HG02588 (cell line): ENCODE measurements around the gene PPFIA3.

ENCODE experiments used
- ATAC-seq: cut with Tn5 transposase; IDR thresholded peaks from one replicate; pipeline ENCODE4 v1.9.1; 2021; ENCODE audit warnings: mild to moderate bottlenecking, moderate library complexity; ENCODE audit not compliant: unreplicated experiment

Gene PPFIA3

DNA sequence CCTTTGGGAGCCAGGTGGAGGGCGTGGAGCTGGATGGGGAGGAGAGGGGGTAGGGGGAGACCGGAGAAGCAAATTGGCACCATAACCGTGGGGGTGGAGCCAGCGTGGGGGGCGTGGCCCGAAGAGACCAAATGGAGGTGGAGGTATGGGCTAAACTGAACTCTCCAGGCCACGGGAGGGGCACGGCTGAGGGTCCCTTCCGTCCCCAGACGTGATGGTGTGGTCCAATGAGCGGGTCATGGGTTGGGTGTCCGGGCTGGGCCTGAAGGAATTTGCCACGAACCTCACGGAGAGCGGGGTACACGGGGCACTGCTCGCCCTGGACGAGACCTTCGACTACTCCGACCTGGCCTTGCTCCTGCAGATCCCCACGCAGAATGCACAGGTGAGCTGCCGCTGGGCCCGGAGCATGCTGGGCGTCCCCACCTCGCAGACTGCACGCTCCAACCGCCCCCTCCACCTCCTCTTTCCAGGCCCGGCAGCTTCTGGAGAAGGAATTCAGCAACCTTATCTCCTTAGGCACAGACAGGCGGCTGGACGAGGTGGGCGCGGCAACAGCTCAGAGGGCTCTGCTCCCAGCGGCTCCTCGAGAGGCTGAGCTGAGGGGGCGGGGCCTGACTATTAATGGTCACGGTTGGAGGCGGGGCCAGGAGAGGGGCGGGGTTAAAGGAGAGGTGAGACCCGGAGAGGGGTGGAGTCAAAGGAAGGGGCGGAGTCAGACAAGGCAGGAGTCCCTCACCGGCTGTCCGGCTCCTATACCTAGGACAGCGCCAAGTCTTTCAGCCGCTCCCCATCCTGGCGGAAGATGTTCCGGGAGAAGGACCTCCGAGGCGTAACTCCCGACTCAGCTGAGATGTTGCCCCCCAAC is 29.7 kb downstream of the PPFIA3 start:
- no peak for ATAC-seq

DNA sequence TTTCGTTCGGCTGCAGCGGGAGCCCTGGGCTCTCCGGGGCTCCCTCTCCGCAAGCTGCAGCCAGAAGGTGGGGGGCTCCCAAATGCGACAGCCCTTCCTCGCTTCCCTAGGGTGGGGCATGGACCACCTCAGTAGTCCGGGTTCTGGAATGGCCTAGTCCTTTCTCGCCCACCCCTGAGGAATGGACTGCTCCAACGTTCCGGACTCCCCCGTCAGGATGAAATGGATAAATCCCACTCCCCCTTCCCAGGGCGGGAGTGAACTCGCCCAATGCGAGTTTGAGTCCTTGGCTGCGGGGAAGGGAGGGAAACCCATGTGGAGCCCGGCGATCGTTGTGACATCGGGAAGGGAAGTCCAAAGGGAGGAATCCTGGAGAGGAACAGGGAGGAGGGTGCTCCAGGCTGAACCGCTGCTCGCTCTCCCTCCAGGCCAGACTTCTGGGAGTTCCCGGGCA is 30.3 kb downstream of the PPFIA3 start:
- no peak for ATAC-seq

GRCh38 chr19:49150106-49150943 is 31.0 kb downstream of the PPFIA3 start:
- ATAC-seq = no peak

DNA sequence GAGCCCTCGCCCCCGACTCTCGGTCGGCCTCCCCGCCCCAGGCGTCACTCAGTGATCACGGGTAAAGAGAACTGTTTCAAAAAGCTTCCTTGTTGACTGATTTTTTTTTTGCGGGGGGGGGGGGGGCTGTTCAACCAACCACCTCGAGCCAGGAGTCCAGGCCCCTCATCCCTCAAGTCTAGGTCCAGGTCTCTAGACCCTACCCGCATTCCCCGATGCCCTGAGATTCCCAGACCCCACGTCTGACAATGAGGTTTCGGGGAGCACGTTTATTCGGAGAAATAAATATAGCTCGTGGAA is 31.6 kb downstream of the PPFIA3 start:
- no peak for ATAC-seq

- ATAC-seq = no peak
These were observed 32.1 kb downstream of the PPFIA3 start for GRCh38 chr19:49151267-49152118.

- no peak for ATAC-seq
These were observed 32.8 kb downstream of the PPFIA3 start for GRCh38 chr19:49152119-49152550.

DNA sequence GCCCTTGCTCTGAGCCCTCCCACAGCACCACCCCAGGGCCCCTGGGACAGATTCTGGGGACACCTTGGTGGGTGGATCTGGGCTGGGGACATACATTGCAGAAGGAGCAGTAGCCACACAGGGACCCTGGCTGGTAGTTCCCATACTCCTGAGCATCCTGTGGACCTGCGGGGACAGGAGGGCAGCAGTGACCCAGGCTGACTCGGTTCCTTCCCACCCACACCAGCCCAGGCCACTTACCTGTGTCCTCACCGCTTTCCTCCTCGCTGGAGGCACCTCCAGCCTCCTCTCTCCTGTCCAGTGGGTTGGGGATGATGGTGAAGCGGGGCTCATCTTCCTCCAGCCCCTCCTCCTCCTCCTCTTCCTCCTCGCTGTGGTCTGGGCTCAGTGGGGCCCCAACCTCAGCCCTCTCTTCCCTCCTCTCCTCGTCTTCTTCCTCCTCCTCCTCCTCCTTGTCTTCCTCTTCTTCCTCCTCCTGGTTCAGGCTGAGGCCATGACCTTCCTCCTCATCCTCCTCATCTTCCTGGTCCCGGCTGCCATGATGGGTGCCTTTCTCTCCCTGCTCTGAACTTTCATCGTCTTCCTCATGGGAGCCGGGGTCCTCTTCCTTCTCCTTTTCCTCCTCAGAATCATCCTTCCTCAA is 33.9 kb downstream of the PPFIA3 start:
- no peak for ATAC-seq

- ATAC-seq = no peak
These were observed 34.9 kb downstream of the PPFIA3 start for GRCh38 chr19:49154279-49154678.

- no peak for ATAC-seq
These were observed 35.9 kb downstream of the PPFIA3 start, which contains the start of gene HRC for GRCh38 chr19:49155005-49155819. Gene HRC, minus strand, starts transcription at chr19:49155396. Its CDS starts 159 bp downstream, at chr19:49155237.

DNA sequence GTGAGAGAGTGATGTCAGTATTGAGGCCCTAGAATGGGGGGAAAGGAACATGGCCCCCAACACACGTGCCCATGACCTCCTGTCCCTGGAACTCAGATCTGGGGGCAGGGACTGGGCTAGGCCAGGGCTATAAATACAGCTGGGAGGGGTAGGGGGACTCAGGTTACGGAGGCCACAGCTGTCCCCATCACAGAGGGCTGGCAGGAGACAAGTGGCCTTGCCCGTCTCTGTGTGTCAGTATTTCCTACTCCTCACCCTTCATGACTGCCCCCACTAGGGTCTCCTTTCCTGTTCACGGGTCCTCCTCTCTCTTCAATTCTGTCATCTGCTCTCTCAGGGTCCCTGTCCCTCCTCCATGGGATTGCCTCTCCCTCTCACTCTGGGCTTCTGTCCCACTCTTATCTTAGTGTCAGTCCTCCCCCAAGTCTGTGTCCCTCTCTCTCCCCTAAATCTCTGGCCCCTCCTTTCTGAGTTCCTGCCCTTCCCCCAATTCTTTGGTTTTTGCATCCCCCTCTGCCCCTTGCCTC is 36.5 kb downstream of the PPFIA3 start:
- no peak for ATAC-seq

DNA sequence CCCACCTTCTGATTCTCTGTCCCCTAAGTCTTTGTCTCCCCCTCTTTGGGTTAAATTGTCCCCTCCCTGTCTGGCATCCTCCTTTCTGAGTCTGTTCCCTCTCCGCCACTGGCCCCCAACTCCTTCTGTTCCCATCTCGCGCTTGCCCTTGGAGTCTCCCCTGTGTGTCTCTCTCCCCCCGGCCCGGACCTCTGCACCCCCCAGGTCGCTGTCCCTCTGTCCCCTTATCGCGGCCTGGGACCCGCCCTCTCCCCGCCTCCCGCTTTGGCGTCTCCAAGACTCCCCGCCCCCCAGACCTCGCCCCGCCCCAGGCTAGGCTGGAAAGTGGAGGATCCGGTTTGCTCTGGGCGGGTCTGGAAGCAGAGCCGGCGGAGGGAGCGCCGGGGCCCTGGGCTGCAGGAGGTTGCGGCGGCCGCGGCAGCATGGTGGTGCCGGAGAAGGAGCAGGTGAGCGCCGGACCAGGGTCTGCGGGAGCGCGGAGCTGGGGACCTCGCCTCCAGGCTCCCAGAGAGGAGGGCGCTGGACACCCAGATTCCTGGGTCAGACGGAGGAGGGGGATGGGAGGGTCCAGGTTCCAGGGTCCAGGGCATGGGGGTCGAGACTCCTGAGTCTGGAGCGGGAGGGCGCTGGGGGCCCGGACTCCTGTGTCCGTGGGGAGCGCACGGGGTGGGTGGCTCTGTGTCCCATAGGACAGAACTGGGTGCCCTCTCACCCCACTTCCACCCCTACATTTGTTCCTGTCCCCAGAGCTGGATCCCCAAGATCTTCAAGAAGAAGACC is 38.3 kb downstream of the PPFIA3 start, which contains the start of gene TRPM4:
Gene TRPM4 (plus strand): TSS at position 348 of the 780 bp plus-strand sequence. CDS start 75 bp downstream, at position 423.
- no peak for ATAC-seq

DNA sequence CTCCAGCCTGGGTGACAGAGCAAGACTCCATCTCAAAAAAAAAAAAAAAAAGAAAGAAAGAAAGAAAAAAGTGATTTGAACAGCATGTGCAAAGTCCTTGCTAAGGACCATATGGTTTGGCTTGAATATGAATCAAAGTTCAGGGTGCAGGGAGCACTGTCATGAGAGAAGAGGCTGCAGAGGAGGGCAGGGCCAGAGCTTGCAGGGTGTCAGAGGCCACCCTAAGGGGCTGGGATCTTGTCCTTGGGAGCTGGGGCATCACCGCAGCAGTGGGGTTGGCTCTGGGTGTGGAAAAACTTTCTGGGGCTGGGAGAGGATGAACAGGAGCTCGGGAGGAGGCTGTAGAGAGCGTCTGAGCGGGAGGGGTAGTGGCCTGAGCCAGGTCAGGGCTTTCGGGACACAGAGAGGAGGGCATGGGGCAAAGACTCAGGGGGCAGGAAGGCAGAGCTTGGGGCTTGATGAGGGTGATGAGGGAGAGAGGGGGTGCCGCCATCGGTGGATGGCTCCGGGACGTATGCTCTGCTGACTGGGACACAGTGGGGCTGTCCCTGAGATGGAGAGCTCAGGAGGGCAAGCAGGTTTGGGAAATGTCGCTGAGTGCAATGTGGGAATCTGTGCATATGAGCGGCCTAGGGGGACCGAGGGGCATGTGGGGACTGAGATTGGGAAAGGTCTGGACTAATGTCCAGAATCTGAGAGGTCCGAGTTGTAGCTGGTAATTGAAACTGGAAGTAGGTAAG is 41.3 kb downstream of the PPFIA3 start:
- ATAC-seq = no peak

GRCh38 chr19:49161987-49162386 is 42.6 kb downstream of the PPFIA3 start:
- no peak for ATAC-seq

- no peak for ATAC-seq
These were observed 45.9 kb downstream of the PPFIA3 start for GRCh38 chr19:49165111-49165750.

GRCh38 chr19:49165865-49166301 is 46.5 kb downstream of the PPFIA3 start:
- no peak for ATAC-seq

GRCh38 chr19:49167857-49168409 is 48.6 kb downstream of the PPFIA3 start:
- no peak for ATAC-seq

GRCh38 chr19:49168421-49168820 is 49.1 kb downstream of the PPFIA3 start:
- no peak for ATAC-seq
